ENCODE measurements around the gene L3HYPDH. TPM values are rescaled to one million over a fixed set of nuclear protein-coding genes. Genes with fewer than 3 reads are reported as not detected.

The L3HYPDH gene
- total and polyA plus RNA-seq, 2 of the 13 experiments (the other 11 are each of a cell fraction or from before 2014, with no cell fraction given): 30.5 to 36.6 TPM

DNA sequence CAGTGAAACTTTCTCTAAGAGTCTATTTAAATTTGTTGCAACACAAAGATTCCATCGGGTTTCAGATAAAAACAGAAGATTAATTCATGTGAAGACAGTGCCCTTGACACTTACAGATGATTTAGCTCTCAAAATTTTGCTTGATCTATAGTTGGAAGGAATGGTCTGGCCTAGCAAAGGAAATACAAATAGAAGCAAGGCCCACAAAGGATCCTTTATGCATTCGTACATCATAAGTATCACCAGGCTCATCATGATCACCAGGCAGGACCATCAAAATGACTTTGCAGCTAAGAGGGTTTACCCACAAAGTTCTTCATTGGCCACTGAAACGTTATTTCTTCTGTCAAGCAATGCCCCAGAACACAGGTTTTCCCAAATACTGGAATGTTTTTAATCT lies 24.9 kb upstream of the L3HYPDH start:
- H3K4me3 ChIP-seq (replicated peaks in 1 of 3; ENCODE audit: insufficient read depth in 1 of 3, low read depth in 2 of 3, low read length in 3 of 3): no peak overlapping the region
- no peak overlapping the region for H3K4me2 ChIP-seq (ENCODE audit: low read depth, low read length)
- no peaks in the 10 kb centered on the region for H3K27me3 ChIP-seq (ENCODE audit: control insufficient read depth in 1 of 2, insufficient read depth in 2 of 2, low read length in 2 of 2)
- no TSS peak for BruUV-seq (replicated peaks)
- intact Hi-C loops (cut with micrococcal nuclease; ENCODE audit: unreplicated experiment) (loop anchor here (10.0 kb wide), 1 partner anchor 386 kb away; no protein-coding TSS in a partner anchor), in situ Hi-C loops (cut with HindIII; ENCODE audit: extremely low pct_ligation_motif_present, low pct_unique_long_range_greater_than_20kb) (loop anchor here (10.0 to 25.0 kb wide), 2 partner anchors 76 to 678 kb away; no protein-coding TSS in a partner anchor)
- DNase-seq (ENCODE audit: low spot score) (no peak), FAIRE-seq (no peak), ATAC-seq (no peak)
- TF ChIP-seq, protein P1, sequence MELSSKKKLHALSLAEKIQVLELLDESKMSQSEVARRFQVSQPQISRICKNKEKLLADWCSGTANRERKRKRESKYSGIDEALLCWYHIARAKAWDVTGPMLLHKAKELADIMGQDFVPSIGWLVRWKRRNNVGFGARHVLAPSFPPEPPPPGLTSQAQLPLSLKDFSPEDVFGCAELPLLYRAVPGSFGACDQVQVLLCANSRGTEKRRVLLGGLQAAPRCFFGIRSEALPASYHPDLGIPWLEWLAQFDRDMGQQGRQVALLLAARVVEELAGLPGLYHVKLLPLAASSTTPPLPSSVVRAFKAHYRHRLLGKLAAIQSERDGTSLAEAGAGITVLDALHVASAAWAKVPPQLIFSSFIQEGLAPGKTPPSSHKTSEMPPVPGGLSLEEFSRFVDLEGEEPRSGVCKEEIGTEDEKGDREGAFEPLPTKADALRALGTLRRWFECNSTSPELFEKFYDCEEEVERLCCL (CRISPR knock-in tag; IDR thresholded peaks at IDR 0.05; ENCODE audit: borderline replicate concordance): no peak
- TF ChIP-seq PCBP1 (IDR thresholded peaks at IDR 0.05; ENCODE audit: borderline replicate concordance, low read depth, low read length) (no peak), ZKSCAN8 (CRISPR knock-in tag; IDR thresholded peaks at IDR 0.05; ENCODE audit: borderline replicate concordance) (no peak)
- peaks cover 30% of the 10 kb centered on the region for H3K4me1 ChIP-seq (ENCODE audit: insufficient read depth, low read length)
- POLR2A ChIA-PET: no interaction called here
- H2AFZ ChIP-seq (ENCODE audit: low read length): no peak overlapping the region
- no peaks in the 10 kb centered on the region for H3K9me3 ChIP-seq (ENCODE audit: low read length)
- CTCF ChIA-PET (ENCODE audit: low intra/inter-chr PET ratio, low total read pairs): no interaction called here
- WGBS (ENCODE audit: low lambda C conversion rate): 2% methylated on average over 3 of the region's 3 CpGs
- no peaks in the 10 kb centered on the region for H4K20me1 ChIP-seq (ENCODE audit: insufficient read depth, low read length)
- no peak overlapping the region for H3K27ac ChIP-seq (ENCODE audit: extremely low read length, insufficient read depth, low read length)
- H3K9ac ChIP-seq (ENCODE audit: insufficient read depth, low read depth, low read length): no peak overlapping the region
- no peaks in the 10 kb centered on the region for H3K79me2 ChIP-seq (ENCODE audit: insufficient read depth, low read length)
- H3K36me3 ChIP-seq (replicated peaks in 1 of 2; ENCODE audit: control insufficient read depth in 1 of 2, insufficient read depth in 2 of 2, low read length in 2 of 2): no peaks in the 10 kb centered on the region

DNA sequence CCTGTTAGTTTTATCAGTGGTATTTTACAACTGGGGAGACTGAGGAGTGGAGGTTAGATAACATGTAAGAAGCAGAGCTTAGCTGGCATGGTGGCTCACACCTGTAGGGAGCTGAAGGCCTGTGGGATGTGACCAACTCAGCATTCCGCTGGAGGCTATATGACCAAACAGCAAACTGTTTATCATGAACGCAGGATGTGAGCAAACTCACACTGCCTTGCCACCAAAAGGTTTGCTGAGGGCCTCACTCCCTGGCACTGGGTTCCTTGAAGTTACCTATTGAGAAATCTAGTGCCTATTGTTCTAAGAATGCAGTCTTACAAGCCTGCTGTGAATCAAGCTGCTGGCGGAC lies 23.5 kb upstream of the L3HYPDH start:
- peaks cover 30% of the 10 kb centered on the region for H3K4me1 ChIP-seq (ENCODE audit: insufficient read depth, low read length)
- H2AFZ ChIP-seq (ENCODE audit: low read length): no peak overlapping the region
- no peaks in the 10 kb centered on the region for H3K79me2 ChIP-seq (ENCODE audit: insufficient read depth, low read length)
- intact Hi-C loops (cut with micrococcal nuclease; ENCODE audit: unreplicated experiment): loop anchor here (1.0 to 10.0 kb wide), 2 partner anchors 69 to 387 kb away; partner anchors contain the start of gene CCDC175
- in situ Hi-C loops (cut with HindIII; ENCODE audit: extremely low pct_ligation_motif_present, low pct_unique_long_range_greater_than_20kb): loop anchor here (10.0 to 25.0 kb wide), 2 partner anchors 77 to 680 kb away; no protein-coding TSS in a partner anchor
- no peak overlapping the region for H3K27ac ChIP-seq (ENCODE audit: extremely low read length, insufficient read depth, low read length)
- no peak overlapping the region for H3K4me3 ChIP-seq (replicated peaks in 1 of 3; ENCODE audit: insufficient read depth in 1 of 3, low read depth in 2 of 3, low read length in 3 of 3)
- peak overlapping the region; percentile 25 for H3K4me2 ChIP-seq (ENCODE audit: low read depth, low read length)
- H3K9me3 ChIP-seq (ENCODE audit: low read length): no peaks in the 10 kb centered on the region
- H3K36me3 ChIP-seq (replicated peaks in 1 of 2; ENCODE audit: control insufficient read depth in 1 of 2, insufficient read depth in 2 of 2, low read length in 2 of 2): 0 out of 5 replicates have a peak, but pooled peaks cover 0 to 2% of the 10 kb centered on the region in 2 experiments
- no TSS peak for BruUV-seq (replicated peaks)
- 41% methylated on average over 3 of the region's 3 CpGs for WGBS (ENCODE audit: low lambda C conversion rate)
- no peaks in the 10 kb centered on the region for H3K27me3 ChIP-seq (ENCODE audit: control insufficient read depth in 1 of 2, insufficient read depth in 2 of 2, low read length in 2 of 2)
- ChIA-PET POLR2A (no interaction called here), CTCF (ENCODE audit: low intra/inter-chr PET ratio, low total read pairs) (no interaction called here)
- no peak overlapping the region for H3K9ac ChIP-seq (ENCODE audit: insufficient read depth, low read depth, low read length)
- DNase-seq (ENCODE audit: low spot score): no peak
- H4K20me1 ChIP-seq (ENCODE audit: insufficient read depth, low read length): no peaks in the 10 kb centered on the region
- ATAC-seq: peak; percentile 26; the same call in 2 of the 3 replicates
- no peak for FAIRE-seq
- TF ChIP-seq ZFP37 (CRISPR knock-in tag; IDR thresholded peaks at IDR 0.05; ENCODE audit: borderline replicate concordance): no peak
- no peak for TF ChIP-seq ZNF703 (CRISPR knock-in tag; IDR thresholded peaks at IDR 0.05; ENCODE audit: borderline replicate concordance)
- TF ChIP-seq NFAT5 (CRISPR knock-in tag; IDR thresholded peaks at IDR 0.05): no peak
- no peak for TF ChIP-seq MIXL1 (CRISPR knock-in tag; IDR thresholded peaks at IDR 0.05)
- TF ChIP-seq ZBTB21 (CRISPR knock-in tag; IDR thresholded peaks at IDR 0.05): no peak
- TF ChIP-seq ELF4 (CRISPR knock-in tag; IDR thresholded peaks at IDR 0.05; ENCODE audit: borderline replicate concordance): no peak
